Caco-2 (cell line): ENCODE data around the gene KLHL41. TPM values are rescaled to one million over a fixed set of nuclear protein-coding genes. Genes with fewer than 3 reads are reported as not detected.

Experiments used
- BruUV-seq: library from RNA; stranded (reverse); fragments of 400-500 nt; replicated peaks from 2 replicates; lab custom pipeline; 2021; lab: Mats Ljungman, UMichigan
- CTCF ChIA-PET: fragments of 300-600 bp; sonication (Branson Sonifier 250); formaldehyde crosslinking; loops from one replicate; lab custom pipeline; 2022; ENCODE audit warnings: antibody characterized with exemption; lab: Charles Lee
- POLR2A ChIA-PET: fragments of 300-600 bp; sonication (Branson Sonifier 250); formaldehyde crosslinking; loops from one replicate; lab custom pipeline; 2022; ENCODE audit warnings: antibody characterized with exemption; lab: Charles Lee
- DNase-seq, 2 experiments: peaks; one replicate each; pipeline versions ENCODE4 v3.0.0 to v3.0.0-alpha.2; 2020 to 2022
- H3K27me3 ChIP-seq: replicated peaks from 2 replicates; pipeline ENCODE4 v1.6.0; 2011; ENCODE audit warnings: low read length; ENCODE audit not compliant: control insufficient read depth, insufficient read depth
- H3K36me3 ChIP-seq: 2 replicates; pipeline ENCODE4 v1.5.1; 2011; ENCODE audit warnings: low read length; ENCODE audit not compliant: control insufficient read depth, insufficient read depth
- H3K4me1 ChIP-seq: fragments of 250-450 bp; sonication (Bioruptor Pico); 2 replicates; pipeline ENCODE4 v1.5.1; 2020; ENCODE audit warnings: mild to moderate bottlenecking
- H3K4me3 ChIP-seq: 2 replicates; pipeline ENCODE4 v1.5.1; 2011; ENCODE audit warnings: low read depth, mild to moderate bottlenecking, control low read depth, low read length
- H3K9me3 ChIP-seq: fragments of 250-450 bp; sonication (Bioruptor Pico); 2 replicates; pipeline ENCODE4 v1.5.1; 2020; ENCODE audit warnings: mild to moderate bottlenecking, moderate library complexity
- H3K27ac Mint-ChIP-seq: one replicate; pipeline ENCODE4 v1.8.0; 2022; ENCODE audit warnings: mixed read lengths; ENCODE audit not compliant: unreplicated experiment
- H3K27me3 Mint-ChIP-seq: one replicate; pipeline ENCODE4 v1.8.0; 2022; ENCODE audit warnings: mixed read lengths; ENCODE audit not compliant: insufficient read depth, unreplicated experiment
- H3K36me3 Mint-ChIP-seq: one replicate; pipeline ENCODE4 v1.8.0; 2022; ENCODE audit warnings: mild to moderate bottlenecking, mixed read lengths; ENCODE audit not compliant: insufficient read depth, unreplicated experiment
- H3K4me1 Mint-ChIP-seq: one replicate; pipeline ENCODE4 v1.8.0; 2022; ENCODE audit warnings: low read depth, mixed read lengths; ENCODE audit not compliant: unreplicated experiment
- H3K4me3 Mint-ChIP-seq: one replicate; pipeline ENCODE4 v1.8.0; 2022; ENCODE audit warnings: mild to moderate bottlenecking, moderate library complexity, mixed read lengths; ENCODE audit not compliant: unreplicated experiment
- H3K9me3 Mint-ChIP-seq: one replicate; pipeline ENCODE4 v1.8.0; 2022; ENCODE audit warnings: mixed read lengths; ENCODE audit not compliant: unreplicated experiment
- intact Hi-C: fragments of 100-400 bp; cut with micrococcal nuclease; formaldehyde crosslinking; loops from one replicate; pipeline ENCODE4 v1.10.0; 2022; ENCODE audit not compliant: unreplicated experiment
- total RNA-seq: library from RNA; stranded (reverse); gene quantifications from 2 replicates; pipeline ENCODE4 v1.2.3, GENCODE V29; 2022
- TF ChIP-seq, protein P1 (sequence below), 2 experiments: fragments of 200-600 bp in 1 of 2; IDR thresholded peaks; 1 replicate in 1 of 2; 2 replicates in 1 of 2; pipeline versions ENCODE4 v1.5.1 to v1.8.0; 2011 to 2022; ENCODE audit warnings: antibody characterized with exemption in 1 of 2, control low read depth in 1 of 2, inconsistent platforms in 1 of 2, low read depth in 1 of 2, low read length in 1 of 2, mild to moderate bottlenecking in 1 of 2, moderate library complexity in 1 of 2; ENCODE audit not compliant: insufficient read depth in 1 of 2, severe bottlenecking in 1 of 2, unreplicated experiment in 1 of 2

The KLHL41 gene
- total RNA-seq, 1 experiment from 2014 or later = not detected

DNA sequence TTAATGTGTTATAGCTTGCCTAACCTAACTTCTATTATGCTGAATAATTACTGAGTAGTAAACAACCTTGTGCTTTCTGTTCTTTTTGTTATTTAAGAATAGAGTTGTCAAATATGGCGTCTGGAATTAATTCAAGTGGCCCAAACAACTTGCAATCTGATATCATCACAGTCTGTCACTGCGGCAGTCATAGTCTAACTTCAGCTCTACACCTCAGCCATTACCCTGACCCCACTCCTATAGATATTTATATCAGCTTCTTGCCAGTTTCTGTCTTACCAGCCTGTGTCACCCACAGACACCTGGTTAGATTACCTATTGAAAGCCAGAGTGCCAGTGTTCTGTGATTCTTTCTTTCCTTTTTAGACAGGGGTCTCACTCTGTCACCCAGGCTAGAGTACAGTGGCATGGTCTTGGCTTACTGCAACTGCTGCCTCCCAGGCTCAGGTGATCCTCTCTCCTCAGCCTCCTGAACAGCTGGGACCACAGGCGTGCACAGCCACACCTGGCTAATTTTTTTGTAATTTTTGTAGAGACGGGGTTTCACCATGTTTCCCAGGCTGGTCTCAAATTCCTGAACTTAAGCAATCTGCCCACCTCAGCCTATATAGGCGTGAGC, 14.1 kb upstream of the KLHL41 start:
- TF ChIP-seq, protein P1, sequence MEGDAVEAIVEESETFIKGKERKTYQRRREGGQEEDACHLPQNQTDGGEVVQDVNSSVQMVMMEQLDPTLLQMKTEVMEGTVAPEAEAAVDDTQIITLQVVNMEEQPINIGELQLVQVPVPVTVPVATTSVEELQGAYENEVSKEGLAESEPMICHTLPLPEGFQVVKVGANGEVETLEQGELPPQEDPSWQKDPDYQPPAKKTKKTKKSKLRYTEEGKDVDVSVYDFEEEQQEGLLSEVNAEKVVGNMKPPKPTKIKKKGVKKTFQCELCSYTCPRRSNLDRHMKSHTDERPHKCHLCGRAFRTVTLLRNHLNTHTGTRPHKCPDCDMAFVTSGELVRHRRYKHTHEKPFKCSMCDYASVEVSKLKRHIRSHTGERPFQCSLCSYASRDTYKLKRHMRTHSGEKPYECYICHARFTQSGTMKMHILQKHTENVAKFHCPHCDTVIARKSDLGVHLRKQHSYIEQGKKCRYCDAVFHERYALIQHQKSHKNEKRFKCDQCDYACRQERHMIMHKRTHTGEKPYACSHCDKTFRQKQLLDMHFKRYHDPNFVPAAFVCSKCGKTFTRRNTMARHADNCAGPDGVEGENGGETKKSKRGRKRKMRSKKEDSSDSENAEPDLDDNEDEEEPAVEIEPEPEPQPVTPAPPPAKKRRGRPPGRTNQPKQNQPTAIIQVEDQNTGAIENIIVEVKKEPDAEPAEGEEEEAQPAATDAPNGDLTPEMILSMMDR (IDR thresholded peaks at IDR 0.05; ENCODE audit: insufficient read depth in 1 of 2, low read depth in 1 of 2, low read length in 1 of 2, severe bottlenecking in 1 of 2, unreplicated experiment in 1 of 2) = no peak
- H3K4me1 ChIP-seq = peaks cover 8% of the 10 kb centered on the region; the same call in 1 of the 2 replicates
- H3K36me3 Mint-ChIP-seq = no peaks in the 10 kb centered on the region
- no peak overlapping the region for H3K4me3 ChIP-seq
- H3K27ac Mint-ChIP-seq = no peak overlapping the region
- POLR2A ChIA-PET = no interaction called here
- no TSS peak for BruUV-seq
- peaks cover 8% of the 10 kb centered on the region for H3K4me1 Mint-ChIP-seq
- H3K4me3 Mint-ChIP-seq = no peak overlapping the region
- no peaks in the 10 kb centered on the region for H3K36me3 ChIP-seq
- no peaks in the 10 kb centered on the region for H3K27me3 Mint-ChIP-seq
- H3K9me3 Mint-ChIP-seq = no peaks in the 10 kb centered on the region
- intact Hi-C loops = no loop called here
- DNase-seq = no peak
- CTCF ChIA-PET = no interaction called here
- no peaks in the 10 kb centered on the region for H3K9me3 ChIP-seq
- no peaks in the 10 kb centered on the region for H3K27me3 ChIP-seq

DNA sequence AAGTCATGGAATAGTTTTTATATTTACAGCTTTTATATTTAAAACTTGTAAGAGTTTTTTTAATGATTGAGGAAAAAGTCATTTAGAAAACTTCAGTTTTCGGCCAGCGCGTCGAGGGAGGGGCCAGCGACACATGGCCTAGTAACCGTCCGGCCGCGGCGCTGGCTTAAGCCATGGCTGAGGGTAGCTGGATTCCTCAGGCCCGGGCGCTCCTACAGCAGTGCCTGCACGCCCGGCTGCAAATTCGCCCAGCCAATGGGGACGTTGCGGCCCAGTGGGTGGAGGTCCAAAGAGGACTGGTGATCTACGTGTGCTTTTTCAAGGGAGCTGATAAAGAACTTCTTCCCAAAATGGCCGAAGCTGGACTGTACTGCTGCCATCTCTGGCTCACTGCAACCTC, 4.9 kb upstream of the KLHL41 start:
- Mint-ChIP-seq H3K27me3 (no peaks in the 10 kb centered on the region), H3K36me3 (no peaks in the 10 kb centered on the region), H3K9me3 (no peaks in the 10 kb centered on the region), H3K4me3 (no peak overlapping the region), H3K4me1 (no peaks in the 10 kb centered on the region), H3K27ac (no peak overlapping the region)
- ChIA-PET CTCF (no interaction called here), POLR2A (no interaction called here)
- intact Hi-C loops = no loop called here
- Histone ChIP-seq H3K4me1 (no peaks in the 10 kb centered on the region), H3K27me3 (no peaks in the 10 kb centered on the region), H3K36me3 (no peaks in the 10 kb centered on the region), H3K9me3 (no peaks in the 10 kb centered on the region), H3K4me3 (no peak overlapping the region)
- TF ChIP-seq, protein P1 (IDR thresholded peaks at IDR 0.05; ENCODE audit: insufficient read depth in 1 of 2, low read depth in 1 of 2, low read length in 1 of 2, severe bottlenecking in 1 of 2, unreplicated experiment in 1 of 2) = no peak
- BruUV-seq = no TSS peak
- DNase-seq = no peak

- Mint-ChIP-seq H3K36me3 (no peaks in the 10 kb centered on the region), H3K27me3 (no peaks in the 10 kb centered on the region), H3K9me3 (no peaks in the 10 kb centered on the region), H3K4me1 (no peaks in the 10 kb centered on the region), H3K4me3 (no peak overlapping the region), H3K27ac (no peak overlapping the region)
- Histone ChIP-seq H3K9me3 (no peaks in the 10 kb centered on the region), H3K27me3 (no peaks in the 10 kb centered on the region), H3K4me1 (no peaks in the 10 kb centered on the region; the same call in none of the 2 replicates), H3K36me3 (no peaks in the 10 kb centered on the region), H3K4me3 (no peak overlapping the region)
- ChIA-PET CTCF (no interaction called here), POLR2A (no interaction called here)
- BruUV-seq = no TSS peak
- no peak for DNase-seq
- intact Hi-C loops = no loop called here
- TF ChIP-seq, protein P1 (IDR thresholded peaks at IDR 0.05; ENCODE audit: insufficient read depth in 1 of 2, low read depth in 1 of 2, low read length in 1 of 2, severe bottlenecking in 1 of 2, unreplicated experiment in 1 of 2) = no peak
Observed at GRCh38 chr2:169507698-169508097, 1.8 kb upstream of the KLHL41 start.
